IMR-90 (cell line): ENCODE results near the gene TIAM2.

Experiments used
- CEBPB ChIP-seq: IDR thresholded peaks from 2 replicates; pipeline ENCODE4 v1.6.1; 2012; ENCODE audit warnings: low read depth, low read length, improper control_type of control experiment
- CTCF ChIP-seq: conservative IDR thresholded peaks from 2 replicates; pipeline ENCODE4 v1.5.1; 2012; ENCODE audit warnings: mild to moderate bottlenecking, low read depth, low read length, improper control_type of control experiment
- MAFK ChIP-seq: IDR thresholded peaks from 2 replicates; pipeline ENCODE4 v1.6.1; 2012; ENCODE audit warnings: low read depth, low read length, improper control_type of control experiment
- POLR2A ChIP-seq: IDR thresholded peaks from 2 replicates; pipeline ENCODE4 v1.6.1; 2012; ENCODE audit warnings: mild to moderate bottlenecking, low read depth, low read length

GRCh38 chr6:155080881-155081845, 86.0 kb downstream of the TIAM2 start:
- no peak for TF ChIP-seq CTCF
- no peak for TF ChIP-seq CEBPB
- no peak for TF ChIP-seq MAFK
- no peak for TF ChIP-seq POLR2A
